K562 (cell line): ENCODE results near the gene MTA2. TPM values are rescaled to one million over a fixed set of nuclear protein-coding genes. Genes with fewer than 3 reads are reported as not detected.

Experiments
- FOXJ2 ChIP-seq: fragments of 200-800 bp; sonication (Bioruptor generic); IDR thresholded peaks from 2 replicates; pipeline ENCODE4 v1.6.1; 2016; ENCODE audit warnings: missing genetic modification characterization, missing compliant biosample characterization
- KAT8 ChIP-seq: fragments of 450-650 bp; IDR thresholded peaks from 2 replicates; pipeline ENCODE4 v1.6.1; 2016; ENCODE audit warnings: low read depth, mild to moderate bottlenecking
- KHSRP ChIP-seq: fragments of 450-650 bp; IDR thresholded peaks from 2 replicates; pipeline ENCODE4 v1.6.1; 2017
- KLF10 ChIP-seq: fragments of 250-450 bp; sonication (Bioruptor Pico); IDR thresholded peaks from 2 replicates; pipeline ENCODE4 v1.6.1; 2021; ENCODE audit warnings: matching md5 sums
- POLR3A ChIP-seq: IDR thresholded peaks from 2 replicates; pipeline ENCODE4 v1.6.1; 2011; ENCODE audit warnings: borderline replicate concordance, mild to moderate bottlenecking, moderate library complexity; ENCODE audit not compliant: insufficient read length, insufficient read depth; ENCODE audit errors: extremely low read depth
- SIX5 ChIP-seq, 2 experiments: IDR thresholded peaks; 2 replicates each; pipeline ENCODE4 v1.6.1; 2011; ENCODE audit warnings: low read length in 2 of 2, borderline replicate concordance in 1 of 2, low read depth in 1 of 2, mild to moderate bottlenecking in 1 of 2, moderate library complexity in 1 of 2; ENCODE audit not compliant: insufficient read depth in 1 of 2
- TBL1XR1 ChIP-seq, 2 experiments: IDR thresholded peaks; 2 replicates each; pipeline ENCODE4 v1.6.1; 2012; ENCODE audit warnings: improper control_type of control experiment in 2 of 2, low read length in 2 of 2, mild to moderate bottlenecking in 1 of 2
- ZNF12 ChIP-seq: sonication (generic); formaldehyde crosslinking; IDR thresholded peaks from 2 replicates; pipeline ENCODE4 v1.4.0; 2020; ENCODE audit warnings: mild to moderate bottlenecking, missing genetic modification reagents
- polyA plus RNA-seq, 8 experiments: library from polyadenylated mRNA; depleted of rRNA in 4 of 8; stranded (reverse) in 5 of 8; unstranded in 3 of 8; fragments of >200 nt; fragmentation: Nextera tagmentation in 2 of 8; fragmentation: Illumina TruSeq in 1 of 8; extraction: Ambion mirVana in 2 of 8; extraction: Trizol in 1 of 8; gene quantifications; 2 replicates each; pipeline versions ENCODE4 v1.2.1 to v1.2.3, GENCODE V29; 2011 to 2014; ENCODE audit warnings: inconsistent platforms in 1 of 8, missing spikeins in 1 of 8
- total RNA-seq, 7 experiments: library from RNA; depleted of rRNA in 6 of 7; stranded (reverse); fragments of >200 nt in 6 of 7; fragmentation: Illumina TruSeq in 2 of 7; extraction: Trizol in 2 of 7; gene quantifications; 2 replicates each; pipeline versions ENCODE4 v1.2.1 to v1.2.3, GENCODE V29; 2011 to 2021; ENCODE audit warnings: low replicate concordance in 1 of 7
- TF ChIP-seq, protein P1 (sequence below), 2 experiments: fragments of 450-650 bp; formaldehyde crosslinking in 1 of 2; IDR thresholded peaks; 2 replicates each; pipeline versions ENCODE4 v1.4.0 to v1.6.1; 2014 to 2020; ENCODE audit warnings: mild to moderate bottlenecking in 2 of 2, borderline replicate concordance in 1 of 2, low read depth in 1 of 2
- TF ChIP-seq, protein P2 (sequence below): fragments of 250-450 bp; sonication (Bioruptor Pico); IDR thresholded peaks from 2 replicates; pipeline ENCODE4 v1.4.0; 2020
- TF ChIP-seq, protein P3 (sequence below): sonication (generic); formaldehyde crosslinking; IDR thresholded peaks from 2 replicates; pipeline ENCODE4 v1.5.0; 2020; ENCODE audit warnings: missing genetic modification reagents

The MTA2 gene
- total and polyA plus RNA-seq, 9 of the 15 experiments (the other 6 are each of a cell fraction or from before 2014, with no cell fraction given), result 6.2 to 220 (median 172) TPM

DNA sequence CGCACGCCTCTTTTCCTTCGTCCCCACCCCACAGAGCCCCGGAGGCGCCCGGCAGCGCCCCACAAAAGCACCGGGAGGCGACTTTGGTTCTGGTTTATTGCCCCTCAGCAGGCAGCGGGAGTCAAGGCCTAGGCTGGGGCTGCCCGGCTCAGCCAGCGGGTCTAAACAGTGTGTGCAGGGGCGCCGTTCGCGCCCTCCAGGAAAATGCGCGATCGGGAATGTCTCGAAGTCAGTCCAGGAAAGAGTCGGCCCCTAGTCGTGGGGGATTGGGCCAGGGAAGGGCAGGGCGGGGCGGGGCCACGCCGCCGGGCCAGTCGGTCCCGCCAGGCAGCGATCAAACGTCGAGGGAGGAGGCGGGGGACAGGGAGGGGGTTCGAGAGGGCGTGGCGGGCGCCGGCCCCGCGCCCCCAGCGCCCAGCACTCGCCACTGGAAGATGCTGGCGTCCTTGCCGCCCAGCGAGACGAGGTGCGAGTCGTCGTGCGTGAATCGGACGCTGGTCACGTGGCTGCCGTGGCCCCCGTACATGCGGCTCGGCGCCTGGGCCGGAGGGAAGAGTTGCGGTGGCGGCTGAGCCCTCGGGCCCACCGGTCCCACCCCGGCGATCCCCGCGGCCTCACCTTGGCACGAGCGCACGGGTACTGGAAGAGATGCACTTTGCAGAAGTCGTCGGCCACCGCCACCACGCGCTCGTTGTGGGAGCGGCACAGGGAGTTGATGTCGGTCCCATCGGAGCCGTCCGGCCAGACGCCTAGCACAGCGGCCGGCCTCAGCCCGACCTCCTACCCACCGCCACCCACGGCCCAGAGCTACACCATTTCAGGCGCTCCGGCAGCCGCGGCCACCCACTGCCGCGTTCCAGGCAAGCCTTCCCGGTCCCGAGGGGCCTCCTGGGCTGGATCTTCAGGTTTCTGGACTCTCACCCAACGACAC, 741 bp upstream of the MTA2 start (continued):
- TF ChIP-seq, protein P1, sequence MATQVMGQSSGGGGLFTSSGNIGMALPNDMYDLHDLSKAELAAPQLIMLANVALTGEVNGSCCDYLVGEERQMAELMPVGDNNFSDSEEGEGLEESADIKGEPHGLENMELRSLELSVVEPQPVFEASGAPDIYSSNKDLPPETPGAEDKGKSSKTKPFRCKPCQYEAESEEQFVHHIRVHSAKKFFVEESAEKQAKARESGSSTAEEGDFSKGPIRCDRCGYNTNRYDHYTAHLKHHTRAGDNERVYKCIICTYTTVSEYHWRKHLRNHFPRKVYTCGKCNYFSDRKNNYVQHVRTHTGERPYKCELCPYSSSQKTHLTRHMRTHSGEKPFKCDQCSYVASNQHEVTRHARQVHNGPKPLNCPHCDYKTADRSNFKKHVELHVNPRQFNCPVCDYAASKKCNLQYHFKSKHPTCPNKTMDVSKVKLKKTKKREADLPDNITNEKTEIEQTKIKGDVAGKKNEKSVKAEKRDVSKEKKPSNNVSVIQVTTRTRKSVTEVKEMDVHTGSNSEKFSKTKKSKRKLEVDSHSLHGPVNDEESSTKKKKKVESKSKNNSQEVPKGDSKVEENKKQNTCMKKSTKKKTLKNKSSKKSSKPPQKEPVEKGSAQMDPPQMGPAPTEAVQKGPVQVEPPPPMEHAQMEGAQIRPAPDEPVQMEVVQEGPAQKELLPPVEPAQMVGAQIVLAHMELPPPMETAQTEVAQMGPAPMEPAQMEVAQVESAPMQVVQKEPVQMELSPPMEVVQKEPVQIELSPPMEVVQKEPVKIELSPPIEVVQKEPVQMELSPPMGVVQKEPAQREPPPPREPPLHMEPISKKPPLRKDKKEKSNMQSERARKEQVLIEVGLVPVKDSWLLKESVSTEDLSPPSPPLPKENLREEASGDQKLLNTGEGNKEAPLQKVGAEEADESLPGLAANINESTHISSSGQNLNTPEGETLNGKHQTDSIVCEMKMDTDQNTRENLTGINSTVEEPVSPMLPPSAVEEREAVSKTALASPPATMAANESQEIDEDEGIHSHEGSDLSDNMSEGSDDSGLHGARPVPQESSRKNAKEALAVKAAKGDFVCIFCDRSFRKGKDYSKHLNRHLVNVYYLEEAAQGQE (IDR thresholded peaks at IDR 0.05; ENCODE audit: borderline replicate concordance), result no peak
- TF ChIP-seq, protein P1 (CRISPR knock-in tag; IDR thresholded peaks at IDR 0.05; ENCODE audit: low read depth), result no peak
- TF ChIP-seq ZNF12 (no peak), KAT8 (no peak), TBL1XR1 (IDR thresholded peaks at IDR 0.05; ENCODE audit: low read length in 2 of 2) (no peak), SIX5 (IDR thresholded peaks at IDR 0.05; ENCODE audit: borderline replicate concordance in 1 of 2, insufficient read depth in 1 of 2, low read depth in 1 of 2, low read length in 2 of 2) (no peak), POLR3A (no peak), KHSRP (no peak), FOXJ2 (no peak), KLF10 (no peak)
- TF ChIP-seq, protein P2, sequence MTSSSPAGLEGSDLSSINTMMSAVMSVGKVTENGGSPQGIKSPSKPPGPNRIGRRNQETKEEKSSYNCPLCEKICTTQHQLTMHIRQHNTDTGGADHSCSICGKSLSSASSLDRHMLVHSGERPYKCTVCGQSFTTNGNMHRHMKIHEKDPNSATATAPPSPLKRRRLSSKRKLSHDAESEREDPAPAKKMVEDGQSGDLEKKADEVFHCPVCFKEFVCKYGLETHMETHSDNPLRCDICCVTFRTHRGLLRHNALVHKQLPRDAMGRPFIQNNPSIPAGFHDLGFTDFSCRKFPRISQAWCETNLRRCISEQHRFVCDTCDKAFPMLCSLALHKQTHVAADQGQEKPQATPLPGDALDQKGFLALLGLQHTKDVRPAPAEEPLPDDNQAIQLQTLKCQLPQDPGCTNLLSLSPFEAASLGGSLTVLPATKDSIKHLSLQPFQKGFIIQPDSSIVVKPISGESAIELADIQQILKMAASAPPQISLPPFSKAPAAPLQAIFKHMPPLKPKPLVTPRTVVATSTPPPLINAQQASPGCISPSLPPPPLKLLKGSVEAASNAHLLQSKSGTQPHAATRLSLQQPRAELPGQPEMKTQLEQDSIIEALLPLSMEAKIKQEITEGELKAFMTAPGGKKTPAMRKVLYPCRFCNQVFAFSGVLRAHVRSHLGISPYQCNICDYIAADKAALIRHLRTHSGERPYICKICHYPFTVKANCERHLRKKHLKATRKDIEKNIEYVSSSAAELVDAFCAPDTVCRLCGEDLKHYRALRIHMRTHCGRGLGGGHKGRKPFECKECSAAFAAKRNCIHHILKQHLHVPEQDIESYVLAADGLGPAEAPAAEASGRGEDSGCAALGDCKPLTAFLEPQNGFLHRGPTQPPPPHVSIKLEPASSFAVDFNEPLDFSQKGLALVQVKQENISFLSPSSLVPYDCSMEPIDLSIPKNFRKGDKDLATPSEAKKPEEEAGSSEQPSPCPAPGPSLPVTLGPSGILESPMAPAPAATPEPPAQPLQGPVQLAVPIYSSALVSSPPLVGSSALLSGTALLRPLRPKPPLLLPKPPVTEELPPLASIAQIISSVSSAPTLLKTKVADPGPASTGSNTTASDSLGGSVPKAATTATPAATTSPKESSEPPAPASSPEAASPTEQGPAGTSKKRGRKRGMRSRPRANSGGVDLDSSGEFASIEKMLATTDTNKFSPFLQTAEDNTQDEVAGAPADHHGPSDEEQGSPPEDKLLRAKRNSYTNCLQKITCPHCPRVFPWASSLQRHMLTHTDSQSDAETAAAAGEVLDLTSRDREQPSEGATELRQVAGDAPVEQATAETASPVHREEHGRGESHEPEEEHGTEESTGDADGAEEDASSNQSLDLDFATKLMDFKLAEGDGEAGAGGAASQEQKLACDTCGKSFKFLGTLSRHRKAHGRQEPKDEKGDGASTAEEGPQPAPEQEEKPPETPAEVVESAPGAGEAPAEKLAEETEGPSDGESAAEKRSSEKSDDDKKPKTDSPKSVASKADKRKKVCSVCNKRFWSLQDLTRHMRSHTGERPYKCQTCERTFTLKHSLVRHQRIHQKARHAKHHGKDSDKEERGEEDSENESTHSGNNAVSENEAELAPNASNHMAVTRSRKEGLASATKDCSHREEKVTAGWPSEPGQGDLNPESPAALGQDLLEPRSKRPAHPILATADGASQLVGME (CRISPR knock-in tag), result 0 out of 2 replicates have a peak, but pooled peaks have one; percentile 19
- TF ChIP-seq, protein P3, sequence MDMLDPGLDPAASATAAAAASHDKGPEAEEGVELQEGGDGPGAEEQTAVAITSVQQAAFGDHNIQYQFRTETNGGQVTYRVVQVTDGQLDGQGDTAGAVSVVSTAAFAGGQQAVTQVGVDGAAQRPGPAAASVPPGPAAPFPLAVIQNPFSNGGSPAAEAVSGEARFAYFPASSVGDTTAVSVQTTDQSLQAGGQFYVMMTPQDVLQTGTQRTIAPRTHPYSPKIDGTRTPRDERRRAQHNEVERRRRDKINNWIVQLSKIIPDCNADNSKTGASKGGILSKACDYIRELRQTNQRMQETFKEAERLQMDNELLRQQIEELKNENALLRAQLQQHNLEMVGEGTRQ, result peak; percentile 82
